Measurements from ENCODE around the gene RBFOX2. TPM values are rescaled to one million over a fixed set of nuclear protein-coding genes. Genes with fewer than 3 reads are reported as not detected.

Gene RBFOX2
- total and polyA plus RNA-seq, 11 donors, result 31.0 to 102 (median 84.0) TPM

DNA sequence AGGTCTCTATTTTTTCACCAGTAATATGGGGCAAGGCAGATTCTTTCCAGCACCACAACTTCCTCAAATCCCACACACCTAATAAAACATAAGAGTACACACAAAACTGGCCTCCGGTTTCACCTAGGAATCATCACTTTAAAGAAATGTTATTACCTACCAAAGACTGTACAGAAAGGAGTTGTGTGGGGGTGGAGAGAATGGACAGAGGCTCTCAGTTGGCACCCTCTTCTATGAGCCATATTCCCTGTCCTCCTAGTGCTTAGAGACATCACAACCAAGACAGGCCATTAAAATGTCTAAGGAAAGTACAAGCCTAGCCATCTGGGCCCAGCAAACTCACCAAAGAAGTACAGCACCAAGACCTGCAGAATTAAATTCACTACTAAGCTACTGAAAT lies 56.1 kb downstream of the RBFOX2 start:
- WGBS, 4 donors, result 68 to 94% (median 89%) methylated on average over 1 of the region's 1 CpG
- DNase-seq, result no peak
- Histone ChIP-seq H3K36me3 (no peaks in the 10 kb centered on the region), H3K9me3 (no peaks in the 10 kb centered on the region), H3K27ac (peak overlapping the region in 10 of 12 donors; percentile 19 to 81 (median 74)), H3K27me3 (no peaks in the 10 kb centered on the region), H3K4me1 (peaks cover 0 to 82% (median 36%) of the 10 kb centered on the region in 12 donors), H3K4me3 (no peak overlapping the region)
- ATAC-seq, result no peak
- intact Hi-C loops (cut with DNase I), result loop anchor here in 2 of 10 donors (10.0 kb wide), 1 partner anchor 52 kb away; the partner anchor contains the start of gene RBFOX2 (in 2 of the 2)
- no peak for TF ChIP-seq POLR2A (IDR thresholded peaks at IDR 0.05)
- TF ChIP-seq, protein P1, sequence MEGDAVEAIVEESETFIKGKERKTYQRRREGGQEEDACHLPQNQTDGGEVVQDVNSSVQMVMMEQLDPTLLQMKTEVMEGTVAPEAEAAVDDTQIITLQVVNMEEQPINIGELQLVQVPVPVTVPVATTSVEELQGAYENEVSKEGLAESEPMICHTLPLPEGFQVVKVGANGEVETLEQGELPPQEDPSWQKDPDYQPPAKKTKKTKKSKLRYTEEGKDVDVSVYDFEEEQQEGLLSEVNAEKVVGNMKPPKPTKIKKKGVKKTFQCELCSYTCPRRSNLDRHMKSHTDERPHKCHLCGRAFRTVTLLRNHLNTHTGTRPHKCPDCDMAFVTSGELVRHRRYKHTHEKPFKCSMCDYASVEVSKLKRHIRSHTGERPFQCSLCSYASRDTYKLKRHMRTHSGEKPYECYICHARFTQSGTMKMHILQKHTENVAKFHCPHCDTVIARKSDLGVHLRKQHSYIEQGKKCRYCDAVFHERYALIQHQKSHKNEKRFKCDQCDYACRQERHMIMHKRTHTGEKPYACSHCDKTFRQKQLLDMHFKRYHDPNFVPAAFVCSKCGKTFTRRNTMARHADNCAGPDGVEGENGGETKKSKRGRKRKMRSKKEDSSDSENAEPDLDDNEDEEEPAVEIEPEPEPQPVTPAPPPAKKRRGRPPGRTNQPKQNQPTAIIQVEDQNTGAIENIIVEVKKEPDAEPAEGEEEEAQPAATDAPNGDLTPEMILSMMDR (IDR thresholded peaks at IDR 0.05), result no peak

DNA sequence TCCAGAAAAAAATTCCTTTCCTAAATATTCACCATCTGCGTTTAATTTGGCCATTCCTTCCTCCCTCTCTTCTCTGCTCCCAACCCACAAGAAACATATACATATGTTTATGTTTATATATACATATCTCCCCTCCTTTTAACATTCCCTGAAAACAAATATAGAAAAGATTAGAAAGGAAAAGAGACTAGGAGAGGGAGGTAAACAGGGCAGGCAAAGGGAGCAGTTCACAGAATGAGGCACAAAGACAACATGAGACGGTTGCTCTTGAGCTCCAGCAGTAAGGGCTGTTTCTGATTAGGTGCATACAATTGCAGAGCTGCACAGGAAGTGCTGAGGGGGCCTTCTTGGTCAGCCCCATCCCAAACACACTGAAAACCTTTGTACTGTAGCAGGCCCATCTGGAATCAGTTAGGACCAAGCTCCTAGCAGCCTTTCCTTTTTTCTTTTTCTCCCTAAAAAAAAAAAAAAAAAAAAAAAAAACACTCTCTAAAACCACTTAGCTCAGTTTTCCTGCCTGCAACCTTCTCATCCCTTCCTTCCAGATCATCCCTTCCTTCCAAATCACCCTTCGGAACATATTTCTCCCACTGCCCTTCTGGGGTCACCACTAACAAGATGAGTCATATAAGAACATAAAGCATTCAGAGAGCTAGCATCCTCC lies 57.0 kb downstream of the RBFOX2 start:
- Histone ChIP-seq H3K27ac (peak overlapping the region in 10 of 12 donors; percentile 33 to 81 (median 74)), H3K36me3 (no peaks in the 10 kb centered on the region), H3K4me3 (no peak overlapping the region), H3K27me3 (no peaks in the 10 kb centered on the region), H3K9me3 (no peaks in the 10 kb centered on the region), H3K4me1 (peaks cover 0 to 91% (median 36%) of the 10 kb centered on the region in 12 donors)
- intact Hi-C loops (cut with DNase I), result loop anchor here in 2 of 10 donors (10.0 kb wide), 1 partner anchor 53 kb away; the partner anchor contains the start of gene RBFOX2 (in 2 of the 2)
- DNase-seq (peak in 3 of 5 donors; percentile 29 to 49 (median 32)), ATAC-seq (peak; percentile 42 to 82 (median 70))
- no peak for TF ChIP-seq POLR2A (IDR thresholded peaks at IDR 0.05)
- TF ChIP-seq, protein P1 (IDR thresholded peaks at IDR 0.05), result no peak
- WGBS, 4 donors, result 38 to 57% (median 44%) methylated on average over 3 of the region's 3 CpGs

DNA sequence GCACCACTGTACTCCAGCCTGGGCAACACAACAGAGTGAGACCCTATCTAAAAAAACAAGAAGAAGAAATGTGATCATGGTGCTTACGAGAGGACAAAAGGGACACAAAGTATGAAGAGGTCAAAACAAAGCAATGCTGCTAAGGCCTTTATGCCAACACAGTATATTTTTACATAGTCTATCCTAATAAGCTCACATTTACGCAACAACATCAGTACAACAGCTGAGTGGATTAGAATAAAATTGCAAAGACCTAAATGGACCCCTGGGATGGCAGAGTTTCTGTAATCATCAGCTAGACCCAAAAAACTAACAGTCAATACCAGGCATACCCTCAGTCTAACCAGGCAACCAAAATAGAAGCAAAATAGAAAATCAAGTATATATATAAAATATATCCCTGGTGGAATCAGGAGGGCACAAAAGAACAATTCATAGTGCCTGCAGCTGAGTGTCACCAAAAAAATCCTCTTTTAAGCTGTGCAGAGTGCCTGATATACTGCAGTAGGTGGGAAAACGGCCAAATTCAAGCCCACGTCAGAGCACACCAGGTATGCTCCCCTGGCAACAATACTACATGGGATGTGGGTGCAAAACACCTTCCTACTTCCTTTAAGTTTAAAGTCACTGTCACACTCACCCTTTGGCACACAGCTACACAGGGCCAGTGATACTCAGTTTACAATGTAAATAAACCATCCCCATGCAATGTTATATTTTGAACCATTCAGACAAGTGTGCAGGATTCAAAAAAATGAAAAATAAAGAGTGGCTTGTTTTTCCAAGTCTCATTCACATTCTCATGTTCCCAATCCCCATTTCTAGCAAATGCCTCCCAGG lies 57.8 kb downstream of the RBFOX2 start:
- no peak for ATAC-seq
- 76 to 81% (median 79%) methylated on average over 4 of the region's 4 CpGs for WGBS, 4 donors
- intact Hi-C loops (cut with DNase I), result loop anchor here in 2 of 10 donors (10.0 kb wide), 1 partner anchor 54 kb away; the partner anchor contains the start of gene RBFOX2 (in 2 of the 2)
- no peaks in the 10 kb centered on the region for H3K36me3 ChIP-seq
- H3K27me3 ChIP-seq, result no peaks in the 10 kb centered on the region
- TF ChIP-seq, protein P1 (IDR thresholded peaks at IDR 0.05), result no peak
- TF ChIP-seq POLR2A (IDR thresholded peaks at IDR 0.05), result no peak
- peak overlapping the region in 10 of 12 donors; percentile 33 to 81 (median 74) for H3K27ac ChIP-seq
- DNase-seq, result no peak
- H3K9me3 ChIP-seq, result no peaks in the 10 kb centered on the region
- H3K4me3 ChIP-seq, result no peak overlapping the region
- H3K4me1 ChIP-seq, result peaks cover 0 to 89% (median 36%) of the 10 kb centered on the region in 12 donors

DNA sequence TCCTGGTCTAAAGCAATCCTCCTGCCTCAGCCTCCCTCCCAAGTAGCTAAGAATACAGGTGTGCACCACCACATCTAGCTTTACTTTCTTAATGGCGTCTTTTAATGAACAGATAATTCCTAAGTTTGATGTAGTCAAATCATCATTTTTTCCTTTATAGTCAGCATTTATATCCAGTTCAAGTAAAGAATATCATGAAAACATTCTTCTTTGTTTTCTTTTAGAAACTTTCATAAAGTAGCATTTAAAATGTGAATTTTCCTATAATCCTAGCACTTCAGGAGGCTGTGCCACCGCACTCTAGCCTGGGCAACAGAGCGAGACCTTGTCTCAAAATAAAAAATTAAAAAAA lies 61.6 kb downstream of the RBFOX2 start:
- Histone ChIP-seq H3K36me3 (no peaks in the 10 kb centered on the region), H3K4me1 (peaks cover 0 to 63% (median 24%) of the 10 kb centered on the region in 12 donors), H3K27me3 (no peaks in the 10 kb centered on the region), H3K4me3 (no peak overlapping the region), H3K27ac (peak overlapping the region in 1 of 12 donors; percentile 35), H3K9me3 (no peaks in the 10 kb centered on the region)
- DNase-seq (no peak), ATAC-seq (no peak)
- TF ChIP-seq, protein P1 (IDR thresholded peaks at IDR 0.05), result no peak
- no peak for TF ChIP-seq POLR2A (IDR thresholded peaks at IDR 0.05)
- WGBS, 4 donors, result 96 to 99% (median 97%) methylated on average over 3 of the region's 3 CpGs
- intact Hi-C loops (cut with DNase I), result loop anchor here in 2 of 10 donors (10.0 kb wide), 1 partner anchor 58 kb away; the partner anchor contains the start of gene RBFOX2 (in 2 of the 2)
